HEK293T (cell line): ENCODE measurements around the gene PHF14.

Experiments used
- CTCF ChIA-PET: fragments of 350-600 bp; formaldehyde crosslinking; extraction: SDS; loops from one replicate; lab custom pipeline; 2021; ENCODE audit warnings: antibody characterized with exemption, inconsistent platforms; lab: Yijun Ruan, JAX
- POLR2A ChIA-PET: fragments of 350-600 bp; formaldehyde crosslinking; extraction: SDS; loops from one replicate; lab custom pipeline; 2020; ENCODE audit warnings: antibody characterized with exemption, inconsistent platforms; lab: Yijun Ruan, JAX
- DNase-seq: peaks from one replicate; pipeline ENCODE4 v3.0.0; 2012; ENCODE audit warnings: mixed read lengths; ENCODE audit errors: extremely low spot score
- ARNT ChIP-seq: fragments of 450-650 bp; IDR thresholded peaks from 2 replicates; pipeline ENCODE4 v1.6.1; 2017; ENCODE audit warnings: mild to moderate bottlenecking
- BHLHE40 ChIP-seq: fragments of 450-650 bp; IDR thresholded peaks from 2 replicates; pipeline ENCODE4 v1.6.1; 2016; ENCODE audit warnings: mild to moderate bottlenecking, moderate library complexity, borderline replicate concordance
- CTBP1 ChIP-seq: fragments of 450-650 bp; IDR thresholded peaks from 2 replicates; pipeline ENCODE4 v1.6.1; 2016; ENCODE audit warnings: borderline replicate concordance
- ELF4 ChIP-seq: fragments of 450-650 bp; IDR thresholded peaks from 2 replicates; pipeline ENCODE4 v1.6.1; 2017; ENCODE audit warnings: antibody characterized with exemption
- FOXA1 ChIP-seq: fragments of 450-650 bp; IDR thresholded peaks from 2 replicates; pipeline ENCODE4 v1.6.1; 2016; ENCODE audit warnings: mild to moderate bottlenecking
- FOXK2 ChIP-seq: fragments of 450-650 bp; IDR thresholded peaks from 2 replicates; pipeline ENCODE4 v1.6.1; 2016; ENCODE audit warnings: mild to moderate bottlenecking
- FOXM1 ChIP-seq: fragments of 450-650 bp; IDR thresholded peaks from 2 replicates; pipeline ENCODE4 v1.6.1; 2017; ENCODE audit warnings: mild to moderate bottlenecking, borderline replicate concordance
- HDGF ChIP-seq: fragments of 450-650 bp; IDR thresholded peaks from 2 replicates; pipeline ENCODE4 v1.6.1; 2017; ENCODE audit warnings: antibody characterized with exemption, borderline replicate concordance
- L3MBTL2 ChIP-seq: fragments of 450-650 bp; conservative IDR thresholded peaks from 2 replicates; pipeline ENCODE4 v1.6.1; 2016; ENCODE audit warnings: mild to moderate bottlenecking
- LEF1 ChIP-seq: fragments of 450-650 bp; IDR thresholded peaks from 2 replicates; pipeline ENCODE4 v1.6.1; 2017; ENCODE audit warnings: mild to moderate bottlenecking, borderline replicate concordance
- PKNOX1 ChIP-seq: fragments of 450-650 bp; IDR thresholded peaks from 2 replicates; pipeline ENCODE4 v1.6.1; 2016
- SP1 ChIP-seq: fragments of 450-650 bp; IDR thresholded peaks from 2 replicates; pipeline ENCODE4 v1.6.1; 2017
- TARDBP ChIP-seq: fragments of 450-650 bp; IDR thresholded peaks from 2 replicates; pipeline ENCODE4 v1.6.1; 2016
- ZNF384 ChIP-seq: fragments of 450-650 bp; IDR thresholded peaks from 2 replicates; pipeline ENCODE4 v1.6.1; 2016

PHF14 gene

GRCh38 chr7:11175371-11175770 is 201.7 kb downstream of the PHF14 start:
- ChIA-PET CTCF (interaction anchor here (0.8 kb wide), 1 partner anchor 36 kb away, joined by 3 read pairs; no protein-coding TSS in a partner anchor), POLR2A (no interaction called here)
- TF ChIP-seq ELF4 (no peak), FOXA1 (no peak), BHLHE40 (no peak), FOXM1 (no peak), TARDBP (no peak), HDGF (no peak), FOXK2 (no peak), ARNT (no peak), L3MBTL2 (no peak), ZNF384 (no peak), SP1 (no peak), LEF1 (no peak), PKNOX1 (no peak)

GRCh38 chr7:11175887-11176286 is 202.2 kb downstream of the PHF14 start:
- no peak for DNase-seq
- ChIA-PET CTCF (interaction anchor here (0.8 kb wide), 1 partner anchor 36 kb away, joined by 3 read pairs; no protein-coding TSS in a partner anchor), POLR2A (no interaction called here)
- TF ChIP-seq LEF1 (no peak), BHLHE40 (no peak), TARDBP (no peak), L3MBTL2 (no peak), ZNF384 (no peak), FOXK2 (no peak), FOXA1 (no peak), CTBP1 (no peak), FOXM1 (no peak), SP1 (no peak), ARNT (no peak)

More at GRCh38 chr7:11175371-11175770, 201.7 kb downstream of the PHF14 start:
- no peak for DNase-seq

- TF ChIP-seq FOXM1 (no peak), ARNT (no peak), FOXK2 (no peak), CTBP1 (no peak), ELF4 (no peak), TARDBP (no peak), FOXA1 (no peak)
- ChIA-PET POLR2A (no interaction called here), CTCF (interaction anchor here (0.7 kb wide), 1 partner anchor 31 kb away, joined by 3 read pairs; no protein-coding TSS in a partner anchor)
- DNase-seq: no peak
Measured at GRCh38 chr7:11176985-11177555, 203.4 kb downstream of the PHF14 start.

GRCh38 chr7:11177793-11178192 is 204.1 kb downstream of the PHF14 start:
- CTCF ChIA-PET: no interaction called here
- POLR2A ChIA-PET: no interaction called here
- no peak for DNase-seq
- no peak for TF ChIP-seq TARDBP
- no peak for TF ChIP-seq ARNT
- no peak for TF ChIP-seq FOXM1
- TF ChIP-seq FOXK2: no peak
- TF ChIP-seq ZNF384: no peak
- TF ChIP-seq HDGF: no peak
- no peak for TF ChIP-seq PKNOX1
- no peak for TF ChIP-seq CTBP1
- no peak for TF ChIP-seq ELF4

GRCh38 chr7:11181590-11181989 is 207.9 kb downstream of the PHF14 start:
- CTCF ChIA-PET: no interaction called here

GRCh38 chr7:11182736-11183135 is 209.1 kb downstream of the PHF14 start:
- CTCF ChIA-PET: no interaction called here
- TF ChIP-seq L3MBTL2 (no peak), BHLHE40 (no peak), FOXK2 (no peak)
- POLR2A ChIA-PET: no interaction called here
- DNase-seq: no peak

More at GRCh38 chr7:11181590-11181989, 207.9 kb downstream of the PHF14 start:
- POLR2A ChIA-PET: no interaction called here
- TF ChIP-seq FOXM1 (no peak), SP1 (no peak)
- no peak for DNase-seq

- POLR2A ChIA-PET: no interaction called here
- CTCF ChIA-PET: no interaction called here
- no peak for DNase-seq
- no peak for TF ChIP-seq FOXK2
- TF ChIP-seq CTBP1: no peak
- no peak for TF ChIP-seq LEF1
- no peak for TF ChIP-seq PKNOX1
- no peak for TF ChIP-seq FOXM1
Measured at GRCh38 chr7:11185179-11185815, 211.6 kb downstream of the PHF14 start.
